Measurements from ENCODE around the gene NOBOX. TPM values are rescaled to one million over a fixed set of nuclear protein-coding genes. Genes with fewer than 3 reads are reported as not detected.

NOBOX gene
- total and polyA plus RNA-seq, 2 experiments from 2014 or later = not detected

DNA sequence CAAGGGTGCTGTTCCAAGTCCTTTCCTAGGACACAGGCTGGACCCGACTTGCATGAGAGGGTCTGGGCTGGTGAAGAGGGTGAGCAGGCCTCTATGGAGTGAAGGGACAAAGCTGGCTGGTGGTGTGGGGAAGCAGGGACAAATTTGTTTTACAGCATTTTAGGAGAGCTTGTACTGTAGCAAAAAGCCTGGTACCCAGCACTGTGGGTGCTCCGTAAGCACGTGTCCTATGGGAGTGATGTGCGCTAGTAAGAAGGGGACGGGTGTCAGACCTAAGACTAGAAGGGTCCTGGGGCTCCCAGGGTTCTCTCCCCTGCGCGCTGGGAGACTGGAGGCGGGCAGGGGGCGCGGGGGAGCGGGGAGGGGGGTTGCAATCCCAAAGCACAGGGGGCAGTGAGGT lies 391 bp downstream of the NOBOX start (continued):
- TF ChIP-seq, protein P1, sequence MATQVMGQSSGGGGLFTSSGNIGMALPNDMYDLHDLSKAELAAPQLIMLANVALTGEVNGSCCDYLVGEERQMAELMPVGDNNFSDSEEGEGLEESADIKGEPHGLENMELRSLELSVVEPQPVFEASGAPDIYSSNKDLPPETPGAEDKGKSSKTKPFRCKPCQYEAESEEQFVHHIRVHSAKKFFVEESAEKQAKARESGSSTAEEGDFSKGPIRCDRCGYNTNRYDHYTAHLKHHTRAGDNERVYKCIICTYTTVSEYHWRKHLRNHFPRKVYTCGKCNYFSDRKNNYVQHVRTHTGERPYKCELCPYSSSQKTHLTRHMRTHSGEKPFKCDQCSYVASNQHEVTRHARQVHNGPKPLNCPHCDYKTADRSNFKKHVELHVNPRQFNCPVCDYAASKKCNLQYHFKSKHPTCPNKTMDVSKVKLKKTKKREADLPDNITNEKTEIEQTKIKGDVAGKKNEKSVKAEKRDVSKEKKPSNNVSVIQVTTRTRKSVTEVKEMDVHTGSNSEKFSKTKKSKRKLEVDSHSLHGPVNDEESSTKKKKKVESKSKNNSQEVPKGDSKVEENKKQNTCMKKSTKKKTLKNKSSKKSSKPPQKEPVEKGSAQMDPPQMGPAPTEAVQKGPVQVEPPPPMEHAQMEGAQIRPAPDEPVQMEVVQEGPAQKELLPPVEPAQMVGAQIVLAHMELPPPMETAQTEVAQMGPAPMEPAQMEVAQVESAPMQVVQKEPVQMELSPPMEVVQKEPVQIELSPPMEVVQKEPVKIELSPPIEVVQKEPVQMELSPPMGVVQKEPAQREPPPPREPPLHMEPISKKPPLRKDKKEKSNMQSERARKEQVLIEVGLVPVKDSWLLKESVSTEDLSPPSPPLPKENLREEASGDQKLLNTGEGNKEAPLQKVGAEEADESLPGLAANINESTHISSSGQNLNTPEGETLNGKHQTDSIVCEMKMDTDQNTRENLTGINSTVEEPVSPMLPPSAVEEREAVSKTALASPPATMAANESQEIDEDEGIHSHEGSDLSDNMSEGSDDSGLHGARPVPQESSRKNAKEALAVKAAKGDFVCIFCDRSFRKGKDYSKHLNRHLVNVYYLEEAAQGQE (IDR thresholded peaks at IDR 0.05; ENCODE audit: unreplicated experiment) = no peak
- TF ChIP-seq POLR2AphosphoS5 (IDR thresholded peaks at IDR 0.05; ENCODE audit: low read depth) = no peak

DNA sequence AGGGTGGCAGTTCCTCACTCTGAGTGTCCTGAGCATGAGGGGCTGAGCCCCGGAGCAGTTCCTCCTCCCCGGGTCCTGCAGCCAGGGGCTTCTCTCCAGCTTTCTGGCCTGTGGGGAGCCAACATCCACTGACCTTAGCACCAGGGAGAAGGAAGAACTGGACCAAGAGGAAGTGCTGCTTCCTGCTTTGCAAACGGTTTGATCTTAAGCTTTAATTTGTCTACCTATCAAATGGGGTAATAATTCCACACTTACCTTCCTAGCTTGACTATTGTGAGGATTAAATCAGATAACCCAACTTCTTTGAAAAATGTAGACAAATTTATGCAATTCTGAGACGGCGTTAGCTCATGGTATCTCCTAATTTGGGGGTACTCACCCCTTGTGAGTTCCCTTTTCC lies 2.0 kb downstream of the NOBOX start:
- Mint-ChIP-seq H3K4me1 (no peaks in the 10 kb centered on the region; the same call in 2 of the 3 replicates), H3K27me3 (ENCODE audit: insufficient read depth, low read depth, poor library complexity) (peaks cover 10% of the 10 kb centered on the region), H3K36me3 (ENCODE audit: low read depth) (no peaks in the 10 kb centered on the region), H3K9me3 (no peaks in the 10 kb centered on the region; the same call in 1 of the 3 replicates), H3K4me3 (no peak overlapping the region), H3K27ac (no peak overlapping the region)
- no peaks in the 10 kb centered on the region for H3K36me3 ChIP-seq (ENCODE audit: insufficient read depth)
- H3K79me2 ChIP-seq (replicated peaks; ENCODE audit: insufficient read depth) = no peaks in the 10 kb centered on the region
- DNase-seq (ENCODE audit: low spot score) = no peak
- no peaks in the 10 kb centered on the region for H3K4me1 ChIP-seq (ENCODE audit: insufficient read depth)
- no peaks in the 10 kb centered on the region for H4K20me1 ChIP-seq (replicated peaks; ENCODE audit: insufficient read depth)
- H3K27ac ChIP-seq (ENCODE audit: low read depth) = no peak overlapping the region
- H2AFZ ChIP-seq = 0 out of 2 replicates have a peak overlapping the region, but pooled peaks have one; percentile 28
- ATAC-seq = no peak
- no peaks in the 10 kb centered on the region for H3F3A ChIP-seq (replicated peaks; ENCODE audit: low read depth)
- H3K4me2 ChIP-seq = no peak overlapping the region
- no peaks in the 10 kb centered on the region for H3K9me2 ChIP-seq (ENCODE audit: insufficient read depth)
- no peaks in the 10 kb centered on the region for H3K27me3 ChIP-seq (ENCODE audit: insufficient read depth)
- no peak overlapping the region for H3K4me3 ChIP-seq
- TF ChIP-seq, protein P1 (IDR thresholded peaks at IDR 0.05; ENCODE audit: unreplicated experiment) = no peak
- TF ChIP-seq, protein P2, sequence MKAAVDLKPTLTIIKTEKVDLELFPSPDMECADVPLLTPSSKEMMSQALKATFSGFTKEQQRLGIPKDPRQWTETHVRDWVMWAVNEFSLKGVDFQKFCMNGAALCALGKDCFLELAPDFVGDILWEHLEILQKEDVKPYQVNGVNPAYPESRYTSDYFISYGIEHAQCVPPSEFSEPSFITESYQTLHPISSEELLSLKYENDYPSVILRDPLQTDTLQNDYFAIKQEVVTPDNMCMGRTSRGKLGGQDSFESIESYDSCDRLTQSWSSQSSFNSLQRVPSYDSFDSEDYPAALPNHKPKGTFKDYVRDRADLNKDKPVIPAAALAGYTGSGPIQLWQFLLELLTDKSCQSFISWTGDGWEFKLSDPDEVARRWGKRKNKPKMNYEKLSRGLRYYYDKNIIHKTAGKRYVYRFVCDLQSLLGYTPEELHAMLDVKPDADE (IDR thresholded peaks at IDR 0.05) = no peak
- TF ChIP-seq, protein P3, sequence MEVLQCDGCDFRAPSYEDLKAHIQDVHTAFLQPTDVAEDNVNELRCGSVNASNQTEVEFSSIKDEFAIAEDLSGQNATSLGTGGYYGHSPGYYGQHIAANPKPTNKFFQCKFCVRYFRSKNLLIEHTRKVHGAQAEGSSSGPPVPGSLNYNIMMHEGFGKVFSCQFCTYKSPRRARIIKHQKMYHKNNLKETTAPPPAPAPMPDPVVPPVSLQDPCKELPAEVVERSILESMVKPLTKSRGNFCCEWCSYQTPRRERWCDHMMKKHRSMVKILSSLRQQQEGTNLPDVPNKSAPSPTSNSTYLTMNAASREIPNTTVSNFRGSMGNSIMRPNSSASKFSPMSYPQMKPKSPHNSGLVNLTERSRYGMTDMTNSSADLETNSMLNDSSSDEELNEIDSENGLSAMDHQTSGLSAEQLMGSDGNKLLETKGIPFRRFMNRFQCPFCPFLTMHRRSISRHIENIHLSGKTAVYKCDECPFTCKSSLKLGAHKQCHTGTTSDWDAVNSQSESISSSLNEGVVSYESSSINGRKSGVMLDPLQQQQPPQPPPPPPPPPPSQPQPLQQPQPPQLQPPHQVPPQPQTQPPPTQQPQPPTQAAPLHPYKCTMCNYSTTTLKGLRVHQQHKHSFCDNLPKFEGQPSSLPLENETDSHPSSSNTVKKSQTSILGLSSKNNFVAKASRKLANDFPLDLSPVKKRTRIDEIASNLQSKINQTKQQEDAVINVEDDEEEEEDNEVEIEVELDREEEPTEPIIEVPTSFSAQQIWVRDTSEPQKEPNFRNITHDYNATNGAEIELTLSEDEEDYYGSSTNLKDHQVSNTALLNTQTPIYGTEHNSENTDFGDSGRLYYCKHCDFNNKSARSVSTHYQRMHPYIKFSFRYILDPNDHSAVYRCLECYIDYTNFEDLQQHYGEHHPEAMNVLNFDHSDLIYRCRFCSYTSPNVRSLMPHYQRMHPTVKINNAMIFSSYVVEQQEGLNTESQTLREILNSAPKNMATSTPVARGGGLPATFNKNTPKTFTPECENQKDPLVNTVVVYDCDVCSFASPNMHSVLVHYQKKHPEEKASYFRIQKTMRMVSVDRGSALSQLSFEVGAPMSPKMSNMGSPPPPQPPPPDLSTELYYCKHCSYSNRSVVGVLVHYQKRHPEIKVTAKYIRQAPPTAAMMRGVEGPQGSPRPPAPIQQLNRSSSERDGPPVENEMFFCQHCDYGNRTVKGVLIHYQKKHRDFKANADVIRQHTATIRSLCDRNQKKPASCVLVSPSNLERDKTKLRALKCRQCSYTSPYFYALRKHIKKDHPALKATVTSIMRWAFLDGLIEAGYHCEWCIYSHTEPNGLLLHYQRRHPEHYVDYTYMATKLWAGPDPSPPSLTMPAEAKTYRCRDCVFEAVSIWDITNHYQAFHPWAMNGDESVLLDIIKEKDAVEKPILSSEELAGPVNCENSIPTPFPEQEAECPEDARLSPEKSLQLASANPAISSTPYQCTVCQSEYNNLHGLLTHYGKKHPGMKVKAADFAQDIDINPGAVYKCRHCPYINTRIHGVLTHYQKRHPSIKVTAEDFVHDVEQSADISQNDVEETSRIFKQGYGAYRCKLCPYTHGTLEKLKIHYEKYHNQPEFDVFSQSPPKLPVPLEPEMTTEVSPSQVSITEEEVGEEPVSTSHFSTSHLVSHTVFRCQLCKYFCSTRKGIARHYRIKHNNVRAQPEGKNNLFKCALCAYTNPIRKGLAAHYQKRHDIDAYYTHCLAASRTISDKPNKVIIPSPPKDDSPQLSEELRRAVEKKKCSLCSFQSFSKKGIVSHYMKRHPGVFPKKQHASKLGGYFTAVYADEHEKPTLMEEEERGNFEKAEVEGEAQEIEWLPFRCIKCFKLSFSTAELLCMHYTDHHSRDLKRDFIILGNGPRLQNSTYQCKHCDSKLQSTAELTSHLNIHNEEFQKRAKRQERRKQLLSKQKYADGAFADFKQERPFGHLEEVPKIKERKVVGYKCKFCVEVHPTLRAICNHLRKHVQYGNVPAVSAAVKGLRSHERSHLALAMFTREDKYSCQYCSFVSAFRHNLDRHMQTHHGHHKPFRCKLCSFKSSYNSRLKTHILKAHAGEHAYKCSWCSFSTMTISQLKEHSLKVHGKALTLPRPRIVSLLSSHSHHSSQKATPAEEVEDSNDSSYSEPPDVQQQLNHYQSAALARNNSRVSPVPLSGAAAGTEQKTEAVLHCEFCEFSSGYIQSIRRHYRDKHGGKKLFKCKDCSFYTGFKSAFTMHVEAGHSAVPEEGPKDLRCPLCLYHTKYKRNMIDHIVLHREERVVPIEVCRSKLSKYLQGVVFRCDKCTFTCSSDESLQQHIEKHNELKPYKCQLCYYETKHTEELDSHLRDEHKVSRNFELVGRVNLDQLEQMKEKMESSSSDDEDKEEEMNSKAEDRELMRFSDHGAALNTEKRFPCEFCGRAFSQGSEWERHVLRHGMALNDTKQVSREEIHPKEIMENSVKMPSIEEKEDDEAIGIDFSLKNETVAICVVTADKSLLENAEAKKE (CRISPR knock-in tag; IDR thresholded peaks at IDR 0.05) = no peak
- TF ChIP-seq ZNF331 (CRISPR knock-in tag; IDR thresholded peaks at IDR 0.05; ENCODE audit: low read depth) = no peak
- TF ChIP-seq EZH2 (IDR thresholded peaks at IDR 0.05; ENCODE audit: low read depth, unreplicated experiment) = no peak
- no peak for TF ChIP-seq STAT1 (IDR thresholded peaks at IDR 0.05; ENCODE audit: unreplicated experiment)
- no peak for TF ChIP-seq POLR2AphosphoS5 (IDR thresholded peaks at IDR 0.05; ENCODE audit: low read depth)
- TF ChIP-seq EZH2phosphoT487 (IDR thresholded peaks at IDR 0.05; ENCODE audit: unreplicated experiment) = no peak
- no peak for TF ChIP-seq JUNB (IDR thresholded peaks at IDR 0.05; ENCODE audit: unreplicated experiment)
- TF ChIP-seq NANOG (IDR thresholded peaks at IDR 0.05; ENCODE audit: borderline replicate concordance) = no peak
- TF ChIP-seq CREB1 (CRISPR knock-in tag; IDR thresholded peaks at IDR 0.05; ENCODE audit: low read depth) = no peak

All from GM23338 (cell line).